GM18907 (cell line): ENCODE data around the gene AAR2.

Source experiments
- ATAC-seq: cut with Tn5 transposase; IDR thresholded peaks from one replicate; pipeline ENCODE4 v1.9.1; 2021; ENCODE audit warnings: mild to moderate bottlenecking, moderate library complexity; ENCODE audit not compliant: unreplicated experiment

Gene AAR2

DNA sequence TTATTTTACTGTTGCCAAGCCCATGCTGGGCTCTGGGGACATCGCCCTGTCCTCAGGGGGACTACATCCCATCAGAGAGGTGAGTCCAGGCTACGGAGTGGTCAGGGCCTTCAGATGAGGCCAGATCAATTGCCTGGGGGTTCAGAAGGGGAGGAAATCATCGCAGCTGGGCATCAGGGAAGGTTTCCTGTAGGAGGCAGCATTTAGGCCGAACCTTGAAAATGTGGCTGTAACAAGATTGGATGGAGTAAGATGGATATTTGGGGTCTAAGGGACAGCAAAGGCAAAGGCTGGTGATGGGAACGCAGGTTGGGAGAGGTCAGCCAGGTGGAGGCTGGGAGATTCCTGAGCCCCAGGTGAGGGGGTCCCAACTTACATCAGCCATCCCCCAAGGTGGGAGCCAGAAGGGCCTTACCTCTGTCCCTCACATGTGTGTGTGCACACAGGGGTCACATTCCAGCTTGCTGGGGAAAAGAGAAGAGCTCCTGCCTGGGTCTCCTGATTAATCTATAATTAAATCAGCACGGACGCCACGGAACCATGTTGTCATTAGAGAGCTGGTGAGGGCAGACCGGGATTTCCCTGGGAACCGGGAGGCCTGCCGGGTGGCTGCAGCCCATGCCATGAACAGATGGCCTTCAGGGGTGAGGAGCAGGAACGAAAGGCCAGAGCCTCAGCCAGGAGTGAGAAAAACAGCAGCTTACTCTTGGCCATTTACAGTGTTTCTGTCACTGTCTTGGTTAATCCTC, 39.3 kb downstream of the AAR2 start:
- no peak for ATAC-seq

DNA sequence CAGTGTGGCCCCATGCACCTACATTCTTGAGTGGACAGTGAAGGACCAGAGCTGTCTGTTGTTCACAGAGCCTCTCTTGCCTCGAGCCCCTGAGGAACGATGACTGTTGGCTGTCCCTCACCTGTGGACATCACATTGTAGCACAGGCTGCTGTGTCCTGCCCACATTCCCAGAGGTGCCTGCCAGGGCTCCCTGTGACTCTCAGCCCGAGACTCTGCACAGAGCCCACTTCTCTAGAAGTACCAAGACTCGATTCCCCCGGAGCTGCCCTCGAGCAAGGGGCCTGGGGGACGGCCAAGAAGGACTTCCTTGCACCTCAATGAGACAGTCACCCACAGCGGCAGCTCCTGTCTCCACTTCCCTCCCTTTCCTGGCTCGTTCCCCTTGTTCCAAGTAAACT, 41.3 kb downstream of the AAR2 start:
- ATAC-seq: no peak

DNA sequence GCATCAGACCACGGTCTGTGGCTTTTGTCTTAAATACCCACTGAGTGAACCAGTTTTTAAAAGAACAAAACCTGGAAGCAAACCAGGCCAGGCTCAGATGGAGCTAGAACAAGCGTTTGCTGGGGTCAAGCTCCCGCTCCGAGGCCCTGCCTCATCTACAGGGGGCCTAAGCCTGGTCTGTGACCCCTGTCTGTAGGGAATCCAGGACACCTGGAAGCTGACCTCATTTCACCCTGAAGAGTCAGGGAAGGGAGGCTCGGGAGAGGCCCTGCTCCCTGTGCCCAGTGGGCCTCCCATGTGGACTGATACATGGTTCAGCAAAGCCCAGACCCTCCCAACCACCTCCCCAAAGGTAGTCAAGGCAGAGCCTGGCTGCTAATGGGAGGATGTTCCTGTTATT, 43.1 kb downstream of the AAR2 start:
- ATAC-seq: no peak

DNA sequence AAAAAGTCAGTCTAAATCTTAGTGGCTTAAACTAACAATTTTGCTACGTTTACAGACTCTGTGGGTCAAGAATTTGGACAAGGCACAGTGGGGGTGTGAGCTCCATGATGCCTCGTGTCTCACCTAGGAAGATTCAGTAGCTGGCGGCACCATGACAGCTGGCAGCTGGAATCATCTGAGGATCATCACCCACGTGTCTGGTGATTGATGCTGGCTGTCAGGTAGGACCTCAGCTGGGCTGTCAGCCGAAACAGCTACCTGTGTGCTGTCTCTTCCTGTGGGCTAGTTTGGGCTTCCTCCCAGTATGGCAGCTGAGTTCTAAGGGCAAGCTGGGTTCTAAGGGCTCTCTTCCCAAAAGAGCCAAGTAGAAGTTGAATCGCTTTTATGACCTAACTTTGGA, 43.5 kb downstream of the AAR2 start:
- no peak for ATAC-seq

DNA sequence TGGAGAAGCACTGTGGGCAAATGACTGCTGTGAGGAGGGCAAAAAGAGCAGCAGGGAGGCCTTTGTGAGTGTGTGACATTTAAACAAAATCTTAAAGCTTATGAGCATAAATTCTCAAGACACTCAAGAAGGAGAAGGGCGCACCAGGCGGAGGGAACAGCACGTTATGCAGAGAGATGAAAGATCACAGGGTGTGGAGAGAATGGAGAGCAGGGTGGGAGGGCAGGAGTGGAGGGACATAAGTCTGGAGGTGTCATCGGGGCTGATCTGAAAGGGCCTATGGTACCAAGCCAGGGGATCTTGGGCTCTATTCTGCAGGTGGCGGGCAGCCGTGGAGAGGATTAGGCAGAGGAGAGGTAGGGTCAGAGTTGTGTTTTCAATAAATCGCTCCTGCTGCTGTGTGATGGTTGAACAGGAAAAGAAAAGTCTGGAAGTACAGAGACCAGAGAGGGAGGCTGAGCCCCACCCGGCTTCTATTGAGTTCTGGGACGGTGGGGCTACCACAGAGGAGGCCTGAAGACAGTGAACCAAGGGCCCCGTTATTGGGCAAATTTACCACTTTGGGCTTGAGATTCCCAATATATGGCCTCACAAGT, 45.6 kb downstream of the AAR2 start:
- no peak for ATAC-seq

DNA sequence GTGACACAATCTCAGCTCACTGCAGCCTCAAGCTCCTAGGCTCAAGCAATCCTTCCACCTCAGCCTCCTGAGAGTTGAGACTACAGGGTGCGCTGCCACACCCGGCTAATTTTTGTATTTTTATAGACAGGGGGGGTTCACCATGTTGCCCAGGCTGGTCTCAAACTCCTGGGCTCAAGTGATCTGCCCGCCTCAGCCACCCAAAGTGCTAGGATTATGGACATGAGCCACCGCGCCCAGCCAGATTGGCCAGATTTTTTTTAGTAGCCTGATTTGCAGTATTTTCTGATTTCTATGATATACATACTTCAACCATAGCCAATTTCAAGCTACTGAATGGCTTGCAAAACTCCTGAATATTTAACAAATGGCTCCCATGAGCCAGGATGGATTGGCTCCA, 48.5 kb downstream of the AAR2 start:
- no peak for ATAC-seq

DNA sequence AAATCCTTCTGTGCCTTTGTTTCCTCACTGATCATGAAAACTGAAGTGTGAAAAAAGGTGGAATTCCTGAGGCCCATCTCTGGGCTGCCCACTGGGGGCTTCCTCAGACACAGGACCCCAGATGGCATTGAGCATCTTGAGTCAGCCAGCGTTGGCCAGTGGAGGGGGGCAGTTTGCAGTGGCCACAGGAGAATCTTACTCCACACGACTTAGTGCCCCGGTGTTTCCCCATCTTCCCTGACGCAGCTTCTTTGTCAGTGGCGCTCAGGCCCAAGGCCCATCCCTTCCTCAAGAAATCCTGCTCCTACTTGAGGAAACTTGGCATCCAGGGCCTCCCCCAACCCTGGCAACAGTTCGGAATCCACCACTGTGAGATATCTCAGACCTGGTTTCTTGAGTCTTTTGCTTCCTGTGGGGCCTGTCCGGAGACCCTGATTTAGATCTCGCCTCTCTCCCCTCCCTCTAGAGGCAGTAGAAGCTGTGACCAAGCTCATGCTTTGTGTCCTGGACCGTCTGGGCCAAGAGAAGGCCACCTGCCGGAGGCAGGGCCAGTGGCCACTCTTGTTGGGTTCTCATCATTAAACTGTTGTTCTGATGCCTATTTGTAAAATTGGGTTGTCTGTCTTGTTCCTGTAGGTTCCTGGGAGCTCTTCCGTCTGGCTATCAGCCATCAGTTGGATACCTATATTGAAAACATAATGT, 49.6 kb downstream of the AAR2 start:
- ATAC-seq: no peak

DNA sequence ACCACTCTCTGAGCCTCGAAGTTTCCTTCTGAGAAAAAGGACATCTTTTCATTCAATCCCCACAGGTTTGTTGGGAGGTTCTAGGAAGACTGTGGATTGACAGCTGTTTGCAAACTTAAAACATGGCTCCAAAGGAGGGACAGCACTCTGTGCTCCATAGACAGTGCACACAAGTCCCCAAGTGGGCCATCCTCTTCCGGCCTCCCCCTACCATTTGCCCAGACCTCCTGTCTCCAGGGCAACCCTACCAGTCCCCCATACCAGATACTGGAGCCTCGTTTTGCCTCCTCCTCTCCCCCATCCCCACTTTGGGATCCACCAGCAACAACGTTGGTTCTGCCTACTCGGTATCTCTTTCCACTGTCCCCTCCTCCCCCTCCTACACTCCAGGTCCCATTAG, 61.4 kb downstream of the AAR2 start:
- no peak for ATAC-seq

DNA sequence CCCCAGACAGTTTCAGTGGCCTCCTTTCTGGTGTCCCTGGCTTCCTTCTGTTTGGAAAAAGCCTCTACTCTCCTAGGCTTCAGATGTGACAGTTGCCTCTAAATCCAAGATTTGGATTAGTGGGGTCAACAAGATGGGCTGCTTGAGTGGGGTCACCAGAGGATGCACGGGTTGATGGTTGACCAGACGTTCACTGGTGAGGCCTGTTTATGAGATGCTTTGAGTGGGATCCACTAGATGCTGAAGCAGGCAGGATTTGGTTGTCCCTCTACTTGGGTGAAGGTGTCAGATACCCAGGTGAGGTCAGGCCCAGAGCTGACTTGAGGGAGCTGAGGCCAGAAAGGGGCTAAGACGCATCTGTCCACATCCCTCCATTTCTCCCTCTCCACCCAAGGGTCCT, 61.8 kb downstream of the AAR2 start:
- no peak for ATAC-seq

DNA sequence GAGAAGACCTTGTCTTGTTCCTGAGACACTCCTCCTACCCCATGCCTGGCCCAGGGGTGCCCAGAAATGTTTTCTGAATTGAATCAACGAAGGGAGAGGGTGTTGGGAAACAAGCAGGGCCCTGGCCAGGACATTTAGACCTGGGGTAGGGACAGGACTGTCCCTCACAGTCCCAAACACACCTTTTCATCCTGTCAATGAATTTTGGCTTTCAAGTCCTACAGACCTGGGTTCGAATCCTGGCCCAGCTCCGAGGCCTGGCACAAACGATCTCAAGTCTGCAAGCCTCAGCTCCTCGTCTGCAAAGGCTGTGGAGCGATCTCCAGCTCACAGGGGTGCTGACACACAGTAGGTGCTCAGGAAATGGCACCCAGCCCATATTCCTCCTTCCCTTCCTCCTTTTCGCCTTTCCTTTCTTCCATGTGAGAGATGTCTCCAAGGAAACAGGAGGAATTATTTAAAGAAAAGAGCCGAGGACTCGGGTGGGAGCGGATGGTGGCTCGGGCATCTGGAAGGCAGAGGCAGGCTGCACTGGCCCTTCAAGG, 62.6 kb downstream of the AAR2 start:
- ATAC-seq: no peak

DNA sequence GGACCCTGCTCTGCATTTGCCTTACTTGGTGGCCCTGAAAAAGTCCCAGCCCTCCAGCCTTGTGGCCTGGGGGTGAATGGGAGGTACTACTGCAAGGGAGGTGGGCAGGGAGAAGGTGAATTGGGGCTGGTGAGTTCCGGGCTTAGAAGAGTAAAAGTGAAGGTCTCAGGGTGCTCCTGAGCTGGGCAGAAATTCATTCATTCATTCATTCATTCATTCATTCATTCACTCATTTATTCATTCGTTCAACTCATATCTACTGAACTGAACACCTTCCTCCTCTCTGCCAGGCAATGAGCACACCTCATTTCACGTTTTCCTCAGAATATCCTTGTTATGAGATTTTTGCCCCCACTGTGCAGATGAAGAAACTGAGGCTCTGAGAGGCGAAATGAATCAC, 63.2 kb downstream of the AAR2 start:
- no peak for ATAC-seq

DNA sequence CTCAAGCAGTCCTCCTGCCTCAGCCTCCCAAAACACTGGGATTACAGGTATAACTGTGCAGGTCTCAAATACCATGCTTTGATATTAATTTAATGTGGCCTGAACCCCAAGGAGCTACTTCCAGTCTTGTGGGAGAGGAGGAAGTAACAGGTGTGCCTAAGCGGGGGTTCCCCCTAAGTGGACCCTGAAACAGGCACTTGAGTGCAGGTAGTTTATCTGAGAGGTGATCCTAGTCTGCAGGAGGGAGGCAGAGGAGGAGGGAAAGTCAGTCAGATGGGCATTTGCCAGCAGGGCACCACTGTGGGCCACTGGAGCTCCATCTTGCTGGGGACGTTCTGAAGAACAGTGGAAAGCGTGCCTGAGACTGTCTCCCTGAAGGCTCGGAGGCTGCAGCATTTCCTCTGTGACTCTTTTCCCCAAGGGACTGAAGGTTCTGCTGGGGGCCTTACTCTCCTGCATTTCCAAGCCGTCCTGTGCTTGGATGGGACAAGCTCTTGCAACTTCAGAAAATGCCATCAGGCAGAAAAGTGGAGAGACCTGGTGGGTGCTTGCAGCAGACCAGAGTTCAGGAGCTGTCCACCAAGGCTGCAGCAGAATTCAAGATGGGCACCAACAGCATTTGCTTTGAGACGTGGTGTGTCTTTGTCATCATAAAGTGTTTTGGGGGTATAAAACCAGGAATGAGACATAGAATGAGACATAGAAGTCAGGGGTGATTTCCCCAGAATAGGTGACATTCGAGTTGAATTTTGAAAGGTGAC, 65.3 kb downstream of the AAR2 start:
- ATAC-seq: no peak

DNA sequence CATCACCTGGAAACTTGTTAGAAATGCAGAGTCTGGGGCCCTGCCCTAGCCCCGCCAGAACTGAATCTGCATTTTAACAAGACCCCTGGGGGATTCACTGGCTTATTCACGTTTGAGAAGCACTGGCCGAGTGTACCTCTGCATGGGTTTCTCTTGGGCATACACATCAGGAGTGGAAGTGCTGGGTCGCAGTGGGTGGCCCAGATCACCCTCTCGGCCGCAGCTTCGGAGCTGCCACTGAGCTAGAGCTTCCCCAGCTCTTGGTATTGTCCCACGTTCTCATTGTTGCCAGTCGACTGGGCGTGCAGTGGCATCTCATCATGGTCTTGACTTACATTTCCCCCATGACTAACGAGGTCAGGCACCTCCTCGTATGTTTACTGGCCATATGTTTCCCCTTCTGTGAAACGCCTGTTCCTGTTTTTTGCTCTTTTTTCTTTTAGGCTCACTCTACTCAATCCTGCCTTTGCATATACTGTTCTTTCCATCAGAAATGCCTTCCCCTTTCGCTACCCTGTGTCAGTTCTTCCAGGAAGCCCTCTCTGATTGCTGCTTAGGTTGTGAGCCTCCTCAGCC, 66.8 kb downstream of the AAR2 start:
- ATAC-seq: no peak

DNA sequence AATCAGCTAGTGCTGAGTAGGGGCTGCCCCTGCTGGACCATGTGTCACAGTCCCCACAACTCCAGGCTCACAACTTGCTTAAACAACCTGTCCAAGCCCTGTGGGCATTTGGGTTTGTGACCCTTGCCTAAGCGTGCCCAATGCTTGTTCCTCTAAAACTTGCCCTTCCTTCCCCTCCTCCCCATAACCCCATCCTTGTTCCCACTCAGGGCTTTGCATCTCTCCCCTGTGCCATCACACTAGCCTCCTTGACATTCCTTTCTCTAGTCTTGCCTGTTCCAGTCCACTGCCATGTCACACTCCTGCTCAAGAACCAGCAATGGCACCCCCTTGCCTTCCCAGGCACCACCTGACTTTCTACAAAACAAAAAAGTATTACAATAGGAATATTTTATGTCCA, 67.6 kb downstream of the AAR2 start:
- ATAC-seq: no peak

DNA sequence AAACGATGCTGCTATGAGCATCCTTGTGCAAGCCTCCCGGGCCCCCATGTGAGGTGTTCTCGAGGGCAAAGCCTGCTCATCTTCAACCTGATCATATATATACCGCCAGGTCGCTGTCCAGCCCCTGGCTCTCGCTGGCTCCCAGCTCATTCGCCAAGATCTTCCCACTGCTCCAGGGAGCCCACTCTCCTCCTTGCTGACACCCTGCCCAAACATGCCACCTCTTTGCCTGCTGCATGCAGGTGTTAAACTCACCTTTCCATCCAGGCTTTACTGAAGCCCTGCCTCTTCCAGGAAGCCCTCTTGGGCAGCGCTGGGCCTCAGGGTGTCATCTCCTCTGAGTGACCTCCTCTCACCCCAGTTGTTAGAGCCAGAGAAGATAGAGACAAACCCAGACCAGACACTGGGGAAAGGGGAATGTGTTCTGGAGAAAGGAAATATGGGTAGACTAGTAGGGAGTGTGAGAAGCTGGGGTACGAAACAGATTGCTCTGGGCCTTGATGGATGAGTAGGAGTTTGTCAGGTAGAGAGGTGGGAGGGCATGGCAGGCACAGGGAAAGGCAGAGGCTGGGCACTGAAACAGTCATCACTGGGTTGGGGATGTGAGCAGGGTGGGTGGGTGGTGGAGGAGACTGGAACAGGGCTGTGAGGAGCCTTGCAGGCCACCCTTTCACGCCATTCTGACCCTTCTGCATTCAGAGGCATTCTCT, 68.7 kb downstream of the AAR2 start:
- ATAC-seq: no peak

DNA sequence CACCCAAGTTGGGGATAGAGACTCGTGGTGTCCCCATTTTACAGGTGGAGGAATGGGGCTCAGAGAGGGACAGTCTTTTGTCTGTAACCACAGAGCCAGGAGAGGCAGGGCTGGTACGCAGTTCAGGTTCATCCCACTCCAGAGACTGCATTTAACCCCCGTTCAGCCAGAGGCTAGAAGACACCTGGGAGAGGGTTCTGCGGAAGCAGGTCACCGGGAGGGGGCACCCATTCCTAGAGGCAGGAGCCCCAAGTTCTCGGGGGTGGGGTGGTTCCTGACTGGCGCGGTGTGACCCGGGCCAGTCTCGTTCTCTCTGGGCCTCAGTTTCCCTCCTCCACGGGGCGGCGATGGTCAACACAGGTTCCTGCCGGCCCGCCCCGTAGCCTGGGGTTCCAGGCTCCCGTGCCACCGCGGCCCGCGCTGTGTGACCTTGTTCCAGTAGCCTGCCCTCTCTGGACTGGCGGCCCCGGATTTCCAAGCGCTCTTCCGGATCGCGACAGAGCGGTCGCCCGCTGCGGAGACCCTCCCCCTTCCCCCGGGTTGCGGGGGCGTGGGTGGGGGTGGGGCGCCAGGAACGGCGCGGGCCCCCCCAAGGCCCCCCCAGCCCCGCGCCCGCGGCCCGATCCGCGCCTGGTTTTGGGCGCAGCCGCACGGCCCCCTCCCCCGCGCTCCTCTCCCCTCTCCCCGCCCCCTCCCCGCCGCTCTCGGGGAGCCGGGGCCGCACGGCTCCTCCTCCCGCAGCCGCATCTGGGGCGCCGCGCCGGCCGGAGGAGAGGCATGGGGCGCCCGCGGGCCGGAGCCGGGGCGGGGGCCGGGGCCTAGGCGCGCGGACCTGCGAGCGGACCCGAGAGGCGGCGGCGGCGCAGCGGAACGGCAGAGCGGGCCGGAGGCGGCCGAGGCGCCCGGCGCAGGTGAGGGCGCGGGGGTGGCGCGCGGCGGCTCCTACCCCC, 69.6 kb downstream of the AAR2 start, which contains the start of gene DLGAP4:
Gene DLGAP4 (plus strand): TSS at position 738 of the 950 bp plus-strand sequence. CDS start 125,379 bp downstream, outside the sequence.
- no peak for ATAC-seq
